HG03066 (cell line): ENCODE results near the gene CEL.

ENCODE experiments used
- ATAC-seq: cut with Tn5 transposase; IDR thresholded peaks from one replicate; pipeline ENCODE4 v1.9.1; 2021; ENCODE audit warnings: low read depth; ENCODE audit not compliant: unreplicated experiment

Gene CEL

DNA sequence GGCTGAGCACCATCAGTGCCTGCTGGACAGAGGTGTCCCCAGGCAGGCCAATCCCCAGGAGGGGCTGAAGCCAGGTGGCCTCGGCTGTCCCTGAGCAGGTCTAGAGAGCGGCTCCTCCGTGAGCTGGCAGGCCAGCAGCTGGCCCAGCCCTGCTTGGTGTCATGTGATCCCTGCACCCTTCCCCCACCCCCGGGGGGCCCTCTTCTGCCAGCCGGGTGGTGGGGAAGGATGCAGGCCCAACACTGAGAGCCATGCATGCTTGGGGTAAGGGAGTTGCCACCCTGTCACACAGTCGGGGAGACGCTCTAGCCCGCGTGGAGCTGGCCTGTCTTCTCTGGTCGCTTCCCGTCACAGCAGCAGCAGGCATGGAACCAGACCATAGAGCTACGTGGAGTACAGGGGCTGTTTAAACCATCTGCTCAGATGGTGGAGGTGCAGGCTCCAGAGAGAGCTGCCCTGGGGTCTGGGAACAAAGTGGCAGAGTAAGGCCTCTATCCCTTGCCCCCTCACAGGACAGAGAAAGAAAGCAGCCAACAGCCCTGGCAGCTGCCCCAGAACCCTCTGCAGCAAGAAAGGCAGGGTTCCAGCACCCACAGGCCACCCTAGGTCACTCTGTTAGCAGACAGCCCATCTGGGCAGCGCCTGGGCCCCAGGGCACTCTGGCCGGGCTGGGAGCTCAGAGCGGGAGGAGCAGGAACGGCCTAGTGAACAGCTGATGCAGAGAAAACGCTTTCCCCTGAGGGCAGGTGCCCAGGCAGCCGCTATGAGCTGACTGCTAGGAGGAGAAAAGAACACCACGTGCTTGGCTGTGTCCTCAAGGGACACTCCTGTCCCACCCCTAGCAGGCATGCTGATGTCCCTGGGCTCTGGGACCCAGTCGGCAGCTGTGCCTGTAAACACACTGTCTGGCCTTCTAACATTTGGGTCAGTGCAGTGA lies 52.4 kb downstream of the CEL start:
- ATAC-seq: no peak

DNA sequence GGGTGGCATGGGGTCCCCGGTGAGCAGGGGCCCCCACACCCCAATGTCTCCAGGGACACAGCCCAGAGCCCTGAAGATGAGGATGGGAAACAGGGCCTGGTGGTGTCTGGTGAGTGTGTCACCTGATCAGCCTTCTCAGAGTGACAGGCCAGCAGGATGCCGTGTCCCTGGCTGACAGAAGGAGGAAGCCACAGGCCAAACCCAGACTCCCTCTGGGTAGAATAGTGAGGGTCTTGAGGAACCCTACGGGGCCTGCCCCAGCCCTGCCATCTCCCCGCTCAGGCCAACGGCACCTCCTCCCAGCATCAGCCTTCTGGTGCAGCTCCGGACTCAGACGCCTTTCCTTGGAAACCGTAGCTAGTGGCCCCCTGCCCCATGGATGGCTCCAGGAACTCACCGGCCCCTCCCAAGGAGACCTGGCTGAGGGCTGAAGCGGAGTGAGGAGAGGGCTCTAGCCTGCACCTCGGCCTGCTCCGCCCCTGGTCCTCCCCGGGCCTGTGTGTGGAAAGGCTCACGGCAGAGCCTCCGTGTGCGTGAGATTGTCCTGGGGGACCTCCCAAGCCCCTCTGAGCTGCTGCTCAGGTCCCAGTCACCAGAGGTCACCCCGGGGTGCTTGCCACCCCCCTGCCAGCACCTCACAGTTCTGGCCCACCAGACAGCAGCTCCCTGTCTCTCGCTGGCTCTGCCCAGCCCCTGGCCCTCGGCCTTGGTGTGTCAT lies 53.3 kb downstream of the CEL start:
- no peak for ATAC-seq

DNA sequence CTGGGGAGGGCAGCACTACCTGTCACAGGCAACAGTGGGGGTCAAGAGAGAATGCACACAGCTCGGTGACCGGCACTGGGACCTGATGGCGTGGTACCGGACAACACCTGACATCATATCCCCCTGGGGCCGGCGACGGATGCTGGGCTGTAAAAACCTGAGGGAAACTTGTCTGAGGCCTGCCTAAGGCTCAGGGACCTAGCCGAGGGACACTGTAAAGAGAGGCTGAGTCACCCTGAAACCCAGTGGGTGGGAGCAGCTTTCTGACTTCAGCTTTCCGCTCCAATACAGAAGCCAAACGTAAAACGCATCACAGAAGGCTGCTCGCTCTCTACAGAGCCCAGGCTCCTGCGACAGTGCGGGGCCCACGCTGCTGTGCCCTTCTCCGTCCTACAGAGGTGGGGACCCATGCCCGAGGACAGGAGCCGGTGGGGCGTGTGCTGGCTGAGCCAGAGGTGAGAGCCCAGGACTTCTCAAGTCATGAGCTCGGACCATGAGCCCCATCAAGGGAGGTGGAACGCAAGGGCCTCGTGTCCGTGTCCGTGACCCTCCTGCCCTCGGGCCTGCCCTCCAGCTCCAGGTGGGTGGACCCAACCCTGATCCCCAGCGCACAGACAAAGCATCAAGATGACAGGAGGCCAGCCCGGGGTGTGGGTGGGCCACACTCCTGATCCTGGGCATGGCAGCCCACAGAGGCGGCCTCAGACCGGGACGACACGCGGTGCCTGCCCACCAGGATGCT lies 54.0 kb downstream of the CEL start:
- ATAC-seq: peak; percentile 77

DNA sequence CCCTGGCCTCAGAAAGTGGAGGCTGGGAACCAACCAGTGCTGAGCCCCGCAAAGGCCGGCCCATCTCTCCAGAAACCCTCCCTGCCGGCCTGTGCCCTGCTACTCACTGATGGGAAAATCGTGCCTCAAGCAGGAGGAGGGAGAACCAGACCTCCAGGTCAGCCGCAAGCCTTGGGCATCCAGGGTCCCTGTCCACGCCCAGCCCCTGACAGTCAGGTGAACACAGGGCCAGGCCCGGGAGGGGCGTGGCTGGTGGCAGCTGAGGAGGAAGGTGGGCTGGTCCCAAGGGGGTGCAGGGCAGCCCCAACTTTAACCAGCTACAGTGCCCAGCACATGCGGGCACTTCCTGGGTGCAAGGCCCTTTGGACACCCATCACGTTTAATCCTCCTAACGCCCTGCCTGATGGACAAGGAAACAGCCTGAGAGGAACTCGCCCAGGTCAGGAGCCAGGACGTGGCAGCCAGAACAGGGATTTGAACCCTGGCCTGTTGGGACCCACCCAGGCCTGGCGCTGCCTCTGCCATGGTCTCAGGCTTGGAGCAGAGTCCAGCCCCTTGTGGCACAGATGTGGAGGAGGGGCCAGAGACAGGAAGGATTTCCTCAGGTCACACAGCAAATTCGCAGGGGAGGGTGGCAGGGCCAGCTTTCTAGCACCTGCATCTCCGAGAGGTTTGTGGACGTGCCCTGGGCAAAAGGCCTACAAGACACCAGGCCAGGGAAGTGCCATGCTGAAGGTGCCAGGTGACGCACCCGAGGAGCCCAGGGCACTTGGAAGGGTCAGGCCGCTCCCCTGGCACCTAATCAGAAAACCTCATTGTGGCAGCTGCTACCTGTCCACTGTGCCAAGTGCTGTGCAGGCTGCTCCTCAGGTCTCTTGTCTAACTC lies 54.8 kb downstream of the CEL start:
- no peak for ATAC-seq

DNA sequence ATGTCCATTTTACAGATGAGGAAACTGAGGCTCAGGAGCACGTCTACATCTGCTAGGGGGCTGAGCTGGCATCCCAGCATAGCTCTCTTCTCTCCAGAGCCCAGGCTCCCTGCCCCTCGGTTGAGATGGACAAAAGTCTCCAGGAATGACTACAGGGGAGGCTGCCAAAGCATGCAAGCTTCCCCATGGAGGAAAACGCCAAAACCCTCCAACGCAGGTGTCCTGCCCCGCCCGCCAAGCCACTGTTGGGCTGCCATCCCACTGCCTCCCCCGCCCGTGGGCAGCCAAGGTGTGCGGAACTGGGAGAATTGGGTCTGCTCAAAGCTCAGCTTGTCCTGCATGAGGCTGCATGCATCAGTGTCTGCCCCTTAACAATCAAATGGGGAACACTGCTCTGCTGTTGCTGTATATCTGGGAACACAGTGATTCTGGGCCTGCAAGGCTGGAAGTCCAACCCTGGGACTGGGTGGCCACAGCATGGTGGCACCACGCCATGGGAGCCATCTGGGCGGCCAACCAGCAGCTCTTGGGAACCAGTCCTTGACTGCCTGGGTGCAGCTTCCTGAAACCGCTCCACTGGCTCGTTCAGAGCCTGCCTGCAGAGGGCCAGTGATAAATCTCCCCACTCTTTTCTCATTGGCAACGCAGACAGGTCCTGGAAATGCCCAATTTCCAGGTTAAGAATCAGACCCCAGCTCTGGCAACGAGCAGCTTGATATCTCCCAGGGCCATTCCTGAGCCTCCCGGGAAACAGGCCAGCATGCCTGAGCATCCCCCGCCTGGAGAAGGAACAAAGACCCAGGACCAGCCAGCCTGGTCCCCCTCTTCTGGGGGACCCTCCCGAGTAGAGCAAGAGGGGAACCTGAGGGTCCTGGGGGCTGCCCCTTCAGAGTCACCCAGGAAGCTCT lies 55.7 kb downstream of the CEL start:
- no peak for ATAC-seq

DNA sequence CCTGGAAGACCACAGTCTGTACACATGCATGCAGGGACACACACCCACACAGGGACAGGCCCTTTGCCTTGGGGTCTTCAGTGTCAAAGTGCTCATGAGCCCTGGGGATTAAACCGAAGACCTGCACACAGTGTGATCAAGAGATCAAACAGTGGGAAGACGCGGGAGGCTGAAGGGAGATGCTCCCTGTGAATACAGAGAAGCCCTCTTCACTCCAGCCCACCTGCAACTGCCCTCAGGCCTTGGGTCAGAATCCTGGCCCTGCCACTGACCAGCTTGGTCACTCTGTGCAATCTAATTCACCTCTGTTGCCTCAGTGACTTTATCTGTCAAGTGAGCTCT lies 56.4 kb downstream of the CEL start:
- ATAC-seq: no peak

DNA sequence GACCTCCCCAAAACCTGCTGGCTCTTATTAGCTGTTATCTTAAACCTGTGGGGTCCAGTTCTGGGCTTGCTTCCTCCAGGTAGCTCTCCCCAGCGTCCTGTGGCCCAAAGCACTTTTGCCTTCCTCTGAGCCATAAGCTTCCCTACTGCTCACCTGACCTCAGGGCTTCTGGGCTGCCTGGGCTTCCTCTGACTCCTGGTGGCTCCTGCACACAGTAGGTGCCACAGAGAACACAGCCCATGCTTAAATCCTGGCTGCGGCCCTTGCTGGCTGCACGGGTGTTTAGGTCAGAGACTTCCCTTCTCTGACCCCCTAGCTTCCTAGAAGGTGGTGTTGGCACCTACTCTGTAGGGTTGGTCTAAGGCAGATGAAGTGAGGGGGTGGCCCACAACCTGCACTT lies 56.8 kb downstream of the CEL start:
- ATAC-seq: no peak

DNA sequence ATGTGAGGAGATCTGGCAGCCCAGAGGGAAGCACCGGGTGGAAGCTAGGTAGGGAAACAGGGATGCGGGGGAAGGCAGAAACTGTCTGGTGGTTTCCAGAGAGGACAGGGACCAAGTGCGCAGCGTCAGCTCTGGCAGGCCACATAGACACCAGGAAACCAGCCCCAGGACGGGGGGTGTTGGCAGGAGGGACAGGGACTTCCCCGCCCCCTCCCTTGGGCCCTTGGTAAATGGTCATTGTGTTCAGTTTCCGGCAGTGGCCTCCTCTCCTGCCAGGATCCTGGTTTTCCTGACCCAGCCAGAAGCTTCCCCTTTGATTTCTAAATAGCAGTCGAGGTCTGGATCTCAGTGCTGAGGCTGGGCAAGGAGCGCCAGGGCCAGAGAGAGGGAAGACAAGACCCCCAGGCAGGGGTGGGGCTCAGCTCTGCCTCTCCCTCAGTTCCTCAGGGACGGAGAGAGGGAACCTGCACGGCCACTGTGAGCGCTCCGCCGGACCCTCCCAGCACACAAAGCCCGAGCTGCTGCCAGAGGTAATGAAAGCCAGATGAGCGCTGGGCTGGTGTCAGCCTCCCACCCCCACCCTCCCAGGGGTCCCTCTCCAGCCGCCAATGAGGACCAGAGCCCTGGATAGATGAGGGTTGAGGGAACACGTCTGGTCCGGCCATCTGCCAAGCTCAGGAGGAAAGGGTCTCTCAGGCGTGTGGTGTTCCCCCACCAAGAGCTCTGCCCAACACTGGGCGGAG lies 57.5 kb downstream of the CEL start:
- ATAC-seq: no peak

DNA sequence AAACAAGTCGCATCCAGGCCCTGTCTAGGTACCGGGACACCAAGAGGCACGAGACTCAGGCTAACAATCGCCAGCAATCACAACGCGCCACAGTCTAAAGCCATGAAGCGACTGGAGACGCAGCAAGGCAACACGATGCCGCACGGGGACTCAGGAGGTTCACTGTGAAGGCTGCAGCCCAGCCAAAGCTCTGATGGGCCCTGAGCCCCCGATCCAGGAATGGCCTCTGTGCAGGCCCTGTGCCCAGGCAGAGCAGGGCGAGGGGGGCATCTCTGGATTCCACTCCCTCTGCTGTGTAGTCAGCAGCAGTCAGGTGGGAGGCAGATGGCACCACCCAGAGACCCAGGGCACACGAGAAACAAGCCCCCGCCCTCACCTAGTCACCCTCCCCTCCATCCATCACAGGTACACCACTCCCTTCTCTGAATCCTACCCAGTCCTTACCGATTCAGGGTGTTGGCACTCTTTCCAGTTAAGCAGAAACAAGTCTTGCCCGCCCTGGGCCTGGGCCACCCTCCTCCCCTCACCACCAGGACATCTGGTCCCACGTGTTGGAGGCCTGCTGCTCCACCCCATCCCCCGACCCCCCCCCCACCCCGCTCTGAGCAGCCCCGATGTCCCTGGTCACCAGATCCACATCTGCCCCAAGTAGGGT lies 58.2 kb downstream of the CEL start:
- ATAC-seq: no peak

DNA sequence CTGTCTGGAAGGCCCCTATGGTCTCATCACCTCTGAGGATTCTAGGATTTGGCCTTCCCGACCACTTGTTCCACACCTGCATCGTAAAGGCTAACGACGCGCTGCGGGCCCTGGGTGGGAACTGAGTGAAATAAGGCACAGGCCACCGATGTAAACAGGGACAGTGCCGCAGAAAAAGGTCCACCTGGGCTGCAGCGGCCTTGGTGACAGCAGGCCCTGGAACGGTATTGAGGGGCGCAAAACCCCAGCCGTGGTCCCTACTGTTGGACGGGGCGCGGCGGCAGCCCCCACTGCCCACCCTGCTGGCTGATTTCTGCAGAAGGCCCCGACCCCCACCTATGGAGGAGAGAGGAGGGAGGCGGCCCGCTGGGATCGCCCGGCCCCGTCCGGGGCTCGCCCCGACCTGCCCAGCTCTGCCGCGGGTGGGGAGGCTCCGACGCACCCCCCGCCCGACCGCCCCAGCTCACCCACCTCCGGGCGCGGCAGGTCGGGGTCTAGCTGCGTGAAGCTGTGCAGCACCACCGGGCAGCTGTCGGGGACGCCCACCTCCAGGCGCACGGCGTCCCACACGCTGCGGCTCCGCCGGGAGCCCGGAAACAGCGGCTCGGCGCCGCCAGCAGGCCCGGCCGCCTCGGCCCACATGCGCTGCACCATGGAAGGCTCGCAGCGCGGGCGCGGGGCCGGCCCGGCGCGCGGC lies 58.9 kb downstream of the CEL start:
- no peak for ATAC-seq
